Measurements from ENCODE around the gene HGS. TPM values are rescaled to one million over a fixed set of nuclear protein-coding genes. Genes with fewer than 3 reads are reported as not detected.

Gene HGS
- total and polyA plus RNA-seq, 2 of the 13 experiments (the other 11 are each of a cell fraction or from before 2014, with no cell fraction given) = 73.3 to 78.1 TPM

- no peak for TF ChIP-seq IRX3 (CRISPR knock-in tag; IDR thresholded peaks at IDR 0.05; ENCODE audit: borderline replicate concordance, low read depth)
- TF ChIP-seq ZSCAN9 (CRISPR knock-in tag; IDR thresholded peaks at IDR 0.05; ENCODE audit: borderline replicate concordance) = no peak
- no peak for TF ChIP-seq ZNF432 (CRISPR knock-in tag; IDR thresholded peaks at IDR 0.05; ENCODE audit: borderline replicate concordance)
- no peak for TF ChIP-seq ZNF326 (CRISPR knock-in tag; IDR thresholded peaks at IDR 0.05; ENCODE audit: borderline replicate concordance)
- no peak for TF ChIP-seq HOXA5 (CRISPR knock-in tag; IDR thresholded peaks at IDR 0.05)
- no peak for TF ChIP-seq SRSF9 (IDR thresholded peaks at IDR 0.05; ENCODE audit: borderline replicate concordance, insufficient read depth, low read depth, low read length, poor library complexity, severe bottlenecking)
- no peak for TF ChIP-seq HNRNPH1 (optimal IDR thresholded peaks at IDR 0.05; ENCODE audit: low read depth, low read length)
- TF ChIP-seq RFXANK (CRISPR knock-in tag; IDR thresholded peaks at IDR 0.05) = no peak
- TF ChIP-seq SP140L (CRISPR knock-in tag; IDR thresholded peaks at IDR 0.05; ENCODE audit: borderline replicate concordance) = no peak
- TF ChIP-seq AGO2 (optimal IDR thresholded peaks at IDR 0.05; ENCODE audit: low read depth, low read length) = peak; percentile 76
- no peak for TF ChIP-seq HOXA7 (CRISPR knock-in tag; IDR thresholded peaks at IDR 0.05)
These were observed 24.2 kb downstream of the HGS start (continued) for GRCh38 chr17:81707725-81708646.

GRCh38 chr17:81708739-81709185 is 25.0 kb downstream of the HGS start:
- H2AFZ ChIP-seq (ENCODE audit: low read length) = no peak overlapping the region
- no peaks in the 10 kb centered on the region for H4K20me1 ChIP-seq (ENCODE audit: insufficient read depth, low read length)
- H3K27me3 ChIP-seq (ENCODE audit: control insufficient read depth in 1 of 2, insufficient read depth in 2 of 2, low read length in 2 of 2) = no peaks in the 10 kb centered on the region; a peak in 1 of 5 replicates
- ATAC-seq = no peak
- no peak overlapping the region for H3K9ac ChIP-seq (ENCODE audit: insufficient read depth, low read depth, low read length)
- no peak for DNase-seq (ENCODE audit: low spot score)
- WGBS (ENCODE audit: low lambda C conversion rate) = 99% methylated on average over 15 of the region's 17 CpGs
- in situ Hi-C loops (cut with HindIII; ENCODE audit: extremely low pct_ligation_motif_present, low pct_unique_long_range_greater_than_20kb) (no loop called here), intact Hi-C loops (cut with micrococcal nuclease; ENCODE audit: unreplicated experiment) (no loop called here)
- peaks cover 29% of the 10 kb centered on the region for H3K79me2 ChIP-seq (ENCODE audit: insufficient read depth, low read length)
- ChIA-PET POLR2A (interaction anchor here (1.4 to 4.2 kb wide), 3 partner anchors 19 to 28 kb away, joined by 3 to 25 read pairs (median 17); partner anchors contain the start of genes ARL16 and HGS), CTCF (ENCODE audit: low intra/inter-chr PET ratio, low total read pairs) (no interaction called here)
- no peak for FAIRE-seq
- H3K4me1 ChIP-seq (ENCODE audit: insufficient read depth, low read length) = peaks cover 32% of the 10 kb centered on the region
- H3K27ac ChIP-seq (ENCODE audit: extremely low read length, insufficient read depth, low read length) = peak overlapping the region; percentile 8
- H3K4me2 ChIP-seq (ENCODE audit: low read depth, low read length) = no peak overlapping the region
- peaks cover 18 to 37% of the 10 kb centered on the region in 2 experiments for H3K36me3 ChIP-seq (replicated peaks in 1 of 2; ENCODE audit: control insufficient read depth in 1 of 2, insufficient read depth in 2 of 2, low read length in 2 of 2)
- no peaks in the 10 kb centered on the region for H3K9me3 ChIP-seq (ENCODE audit: low read length)
- no TSS peak for BruUV-seq (replicated peaks)
- no peak overlapping the region for H3K4me3 ChIP-seq (replicated peaks in 1 of 3; ENCODE audit: insufficient read depth in 1 of 3, low read depth in 2 of 3, low read length in 3 of 3)
- TF ChIP-seq ELF3 (CRISPR knock-in tag; IDR thresholded peaks at IDR 0.05) = no peak
- TF ChIP-seq, protein P1, sequence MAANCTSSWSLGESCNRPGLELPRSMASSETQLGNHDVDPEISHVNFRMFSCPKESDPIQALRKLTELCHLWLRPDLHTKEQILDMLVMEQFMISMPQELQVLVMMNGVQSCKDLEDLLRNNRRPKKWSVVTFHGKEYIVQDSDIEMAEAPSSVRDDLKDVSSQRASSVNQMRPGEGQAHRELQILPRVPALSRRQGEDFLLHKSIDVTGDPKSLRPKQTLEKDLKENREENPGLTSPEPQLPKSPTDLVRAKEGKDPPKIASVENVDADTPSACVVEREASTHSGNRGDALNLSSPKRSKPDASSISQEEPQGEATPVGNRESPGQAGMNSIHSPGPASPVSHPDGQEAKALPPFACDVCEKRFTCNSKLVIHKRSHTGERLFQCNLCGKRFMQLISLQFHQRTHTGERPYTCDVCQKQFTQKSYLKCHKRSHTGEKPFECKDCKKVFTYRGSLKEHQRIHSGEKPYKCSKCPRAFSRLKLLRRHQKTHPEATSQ (CRISPR knock-in tag; IDR thresholded peaks at IDR 0.05; ENCODE audit: borderline replicate concordance) = no peak
- TF ChIP-seq RXRB (CRISPR knock-in tag; IDR thresholded peaks at IDR 0.05; ENCODE audit: borderline replicate concordance) = no peak
- no peak for TF ChIP-seq DNMT3B (CRISPR knock-in tag; conservative IDR thresholded peaks at IDR 0.05)
- TF ChIP-seq KLF13 (CRISPR knock-in tag; IDR thresholded peaks at IDR 0.05) = no peak
- no peak for TF ChIP-seq MXD3 (CRISPR knock-in tag; IDR thresholded peaks at IDR 0.05)
- TF ChIP-seq ZNF724P (CRISPR knock-in tag; IDR thresholded peaks at IDR 0.05; ENCODE audit: borderline replicate concordance) = peak; percentile 7; the same call in 1 of the 2 replicates
- TF ChIP-seq CERS6 (CRISPR knock-in tag; IDR thresholded peaks at IDR 0.05) = no peak
- no peak for TF ChIP-seq TBX3 (IDR thresholded peaks at IDR 0.05; ENCODE audit: borderline replicate concordance)
- no peak for TF ChIP-seq ZNF501 (CRISPR knock-in tag; IDR thresholded peaks at IDR 0.05)
- no peak for TF ChIP-seq RFX3 (CRISPR knock-in tag; IDR thresholded peaks at IDR 0.05)
